Fibroblast of gingiva (primary cell): ENCODE results near the gene VASH1.

Experiments
- DNase-seq: peaks from one replicate; pipeline ENCODE4 v3.0.0-alpha.2; 2011; ENCODE audit warnings: low read depth

VASH1 gene

GRCh38 chr14:76832503-76832988, 71.3 kb downstream of the VASH1 start:
- DNase-seq, result no peak
